GM19238 (cell line): ENCODE results near the gene CA4.
"Not testable (repeated sequence)": the region's sequence is repeated elsewhere in the genome, so short reads cannot be mapped to it uniquely, and the experiment has no call there.

Source experiments
- DNase-seq: peaks from one replicate; pipeline ENCODE4 v3.0.0; 2011; ENCODE audit warnings: low spot score; ENCODE audit not compliant: insufficient read length

The CA4 gene

DNA sequence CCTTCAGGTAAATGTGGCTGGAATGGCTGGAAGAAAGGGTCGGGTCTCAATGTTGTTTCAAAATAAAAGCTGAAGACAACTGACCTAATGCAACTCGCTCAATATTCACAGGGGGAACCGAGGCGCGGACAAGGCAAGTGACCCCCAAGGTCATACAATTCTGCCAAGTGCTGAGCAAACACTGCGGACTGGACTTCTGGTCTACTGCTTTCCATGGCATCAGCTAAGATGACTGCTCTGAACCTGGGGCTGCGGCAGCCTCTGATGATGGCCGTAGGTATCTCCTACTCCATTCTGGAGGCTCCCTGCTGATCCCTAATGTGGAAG, 21.9 kb downstream of the CA4 start:
- no peak for DNase-seq

DNA sequence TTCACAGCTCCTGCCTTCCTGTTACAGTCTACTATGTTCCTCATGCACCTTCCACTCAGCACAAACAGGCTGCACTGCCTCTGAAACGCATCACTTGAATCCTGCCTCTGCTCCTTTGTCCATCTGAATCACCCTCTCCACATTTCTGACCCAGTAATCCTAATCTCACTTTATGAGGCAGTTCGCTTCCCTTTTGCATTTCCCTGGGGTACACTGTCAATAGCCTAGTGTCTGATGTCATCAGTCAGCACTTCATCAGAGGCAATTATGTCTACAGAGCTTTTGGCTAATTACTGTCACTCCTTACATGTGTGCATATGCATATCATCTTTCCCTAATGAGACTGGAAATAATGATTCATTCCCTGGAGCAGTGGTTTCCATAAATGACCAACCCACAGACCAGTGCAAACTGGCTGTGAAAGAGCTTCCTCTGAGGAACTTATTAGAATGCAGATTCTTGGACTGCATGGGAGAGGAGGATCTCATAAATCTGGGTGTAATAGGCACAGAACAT, 23.6 kb downstream of the CA4 start:
- DNase-seq, result no peak

DNA sequence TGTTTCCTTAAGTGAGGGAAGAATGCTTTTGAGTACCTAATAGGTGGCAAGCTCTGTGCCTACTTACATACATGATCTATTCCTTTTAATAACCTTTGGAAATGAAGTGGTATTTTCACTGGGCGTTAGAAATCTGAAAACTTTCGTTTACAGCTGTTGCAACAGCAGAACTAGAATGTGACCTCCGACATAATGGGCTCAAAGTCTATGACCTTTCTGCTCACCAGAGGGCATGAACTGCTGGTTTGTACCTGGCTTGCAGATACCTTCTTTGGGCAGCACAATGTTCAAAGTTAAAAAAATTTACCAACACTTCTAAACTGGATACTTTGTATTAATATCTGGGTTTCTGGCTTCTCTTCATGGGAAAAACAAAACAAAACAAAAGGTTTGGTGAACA, 24.3 kb downstream of the CA4 start:
- DNase-seq, result no peak

DNA sequence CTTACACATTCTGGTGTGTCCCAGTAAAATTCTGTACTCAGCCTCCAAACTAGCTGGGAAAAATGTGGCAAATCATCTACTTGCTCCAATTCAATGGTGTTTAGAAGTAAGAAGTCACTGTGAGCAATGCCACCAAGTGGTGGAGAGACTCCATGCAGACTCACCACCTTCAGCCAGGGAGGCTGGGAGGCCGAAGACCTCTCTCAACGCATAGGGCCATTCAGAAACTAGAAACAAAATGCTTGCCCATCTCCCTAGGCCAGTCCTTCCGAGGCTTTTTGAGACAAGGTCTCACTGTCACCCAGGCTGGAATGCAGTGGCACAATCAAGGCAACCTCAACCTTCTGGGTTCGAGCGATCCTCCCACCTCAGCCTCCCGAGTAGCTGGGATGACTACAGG, 25.0 kb downstream of the CA4 start:
- not testable (repeated sequence) for DNase-seq

DNA sequence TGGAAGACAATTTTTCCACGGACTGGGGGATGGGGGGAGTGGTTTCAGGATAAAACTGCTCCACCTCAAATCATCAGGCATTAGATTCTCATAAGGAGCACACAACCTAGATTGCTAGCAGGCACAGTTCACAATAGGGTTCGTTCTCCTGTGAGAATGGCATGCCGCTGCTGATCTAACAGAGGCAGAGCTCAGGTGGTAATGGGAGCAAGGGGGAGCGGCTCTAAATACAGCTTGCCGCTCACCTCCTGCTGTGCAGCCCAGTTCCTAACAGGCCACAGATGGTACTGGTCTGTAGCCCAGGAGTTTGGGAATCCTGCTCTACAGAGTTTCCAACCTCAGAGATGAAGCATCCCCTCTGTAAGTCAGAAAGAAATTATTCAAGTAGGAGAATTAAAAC, 27.0 kb downstream of the CA4 start:
- DNase-seq, result not testable (repeated sequence)

DNA sequence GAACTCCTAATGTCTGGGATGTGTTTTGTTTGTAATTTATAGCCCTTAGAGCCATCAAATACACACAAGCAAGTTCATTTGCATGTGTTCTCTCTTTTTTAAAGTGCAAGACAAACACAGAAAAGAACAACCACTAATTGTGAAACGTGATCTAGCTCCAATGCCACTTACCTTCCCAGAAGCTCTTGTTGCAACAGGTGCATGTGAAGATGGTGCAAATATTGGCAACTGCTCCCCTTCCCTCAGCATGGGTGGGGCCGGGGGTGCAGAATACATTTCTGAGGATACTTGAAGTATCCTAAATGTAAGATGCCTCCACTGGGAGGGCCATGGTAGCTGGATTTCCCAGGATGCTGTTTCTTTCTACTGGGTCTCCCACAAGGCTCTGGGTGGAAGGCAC, 28.4 kb downstream of the CA4 start:
- not testable (repeated sequence) for DNase-seq

DNA sequence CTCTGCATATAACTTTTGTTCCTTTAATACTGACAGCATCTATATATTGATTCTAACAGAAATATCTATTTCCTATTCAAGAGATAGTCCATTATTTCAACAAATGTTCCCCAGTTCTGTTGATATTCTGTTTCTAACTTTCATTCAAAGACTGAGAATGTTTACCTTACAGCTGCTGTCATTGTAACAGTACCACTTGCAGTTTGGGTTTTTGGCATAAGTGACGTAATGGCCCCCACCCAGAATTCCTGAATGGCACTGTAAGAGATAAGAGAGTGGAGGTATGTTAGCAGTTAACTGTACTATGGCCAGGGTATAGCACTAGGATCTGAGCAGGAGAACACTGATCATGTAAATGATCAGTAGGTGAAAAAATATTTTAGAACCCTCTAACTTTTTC, 30.6 kb downstream of the CA4 start:
- not testable (repeated sequence) for DNase-seq

DNA sequence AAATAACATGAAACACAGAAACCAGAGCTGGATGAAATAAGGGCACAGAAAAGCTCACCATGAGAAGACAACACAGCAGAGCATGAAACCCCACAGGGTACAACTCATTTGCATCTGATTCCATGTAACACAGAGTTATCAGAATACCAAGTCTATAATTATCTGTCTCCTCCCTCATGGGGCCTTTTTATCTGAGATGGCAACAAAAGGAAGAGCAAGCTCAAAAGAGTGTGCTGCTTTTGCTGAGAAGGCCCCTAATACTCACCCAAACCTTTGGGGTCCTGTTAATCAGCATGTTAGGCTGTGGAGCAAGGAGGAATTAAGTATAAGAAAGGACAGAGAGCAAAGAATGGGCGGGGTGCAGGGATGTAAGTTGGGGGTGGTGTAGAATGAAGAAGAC, 36.6 kb downstream of the CA4 start:
- DNase-seq, result not testable (repeated sequence)

DNA sequence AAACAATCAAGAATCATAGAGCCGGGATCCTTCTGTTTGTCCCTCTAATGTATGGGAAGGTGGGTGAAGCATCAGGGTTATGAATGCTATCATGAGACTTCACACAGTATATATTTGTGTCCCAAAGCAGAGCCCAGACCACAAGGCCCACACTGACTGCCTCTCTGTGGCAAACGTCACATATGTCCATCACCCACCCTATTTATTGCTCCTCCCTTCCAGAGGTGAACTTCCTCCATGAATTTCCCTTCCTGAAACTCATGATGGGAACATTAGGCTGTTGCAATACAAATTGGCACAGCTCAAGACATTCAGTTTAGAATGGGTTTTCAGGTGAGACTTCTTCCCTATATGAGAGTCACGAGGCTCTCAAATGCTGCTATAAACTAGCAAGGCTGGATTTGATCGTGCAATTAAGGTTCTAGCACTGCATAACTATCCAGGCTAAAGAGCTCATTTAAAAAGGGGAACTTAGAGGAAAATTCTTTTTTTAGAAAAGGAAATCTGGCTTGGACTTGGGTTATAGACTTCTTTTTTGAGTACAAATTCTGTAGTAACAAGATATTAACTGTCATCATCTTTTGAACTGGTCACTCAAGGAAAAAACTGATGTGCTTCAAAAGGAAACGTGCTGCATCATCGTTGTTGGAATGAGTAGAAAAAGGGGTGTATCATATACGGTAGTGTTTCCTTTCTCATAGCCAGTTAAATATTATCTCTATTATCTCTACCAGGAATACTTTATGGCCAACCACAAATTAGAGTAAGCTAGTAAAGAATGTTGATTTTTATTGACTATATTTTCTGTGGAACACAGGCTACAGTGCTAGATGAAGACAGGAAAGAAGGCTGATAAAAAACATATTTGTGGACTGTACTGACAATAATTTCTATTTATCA, 37.3 kb downstream of the CA4 start:
- DNase-seq, result not testable (repeated sequence)

DNA sequence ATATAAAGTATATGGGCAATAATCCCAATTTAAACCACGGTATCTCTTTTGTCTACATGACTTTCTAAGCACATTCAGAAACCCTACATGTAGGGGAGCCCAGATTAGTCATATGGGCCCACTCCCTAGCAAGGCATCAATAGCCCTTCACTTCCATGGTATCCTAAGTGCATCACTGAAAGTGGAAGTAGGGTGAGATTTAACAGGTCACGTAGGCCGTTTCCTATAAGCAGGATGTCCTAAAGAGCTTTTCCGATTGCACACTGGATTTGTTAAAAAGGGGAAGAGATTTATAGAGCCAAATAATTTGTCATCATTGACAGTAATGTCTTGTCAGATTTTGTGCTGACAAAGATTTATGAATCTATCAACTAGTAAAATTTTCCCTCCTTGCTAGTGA, 39.0 kb downstream of the CA4 start:
- DNase-seq, result no peak

DNA sequence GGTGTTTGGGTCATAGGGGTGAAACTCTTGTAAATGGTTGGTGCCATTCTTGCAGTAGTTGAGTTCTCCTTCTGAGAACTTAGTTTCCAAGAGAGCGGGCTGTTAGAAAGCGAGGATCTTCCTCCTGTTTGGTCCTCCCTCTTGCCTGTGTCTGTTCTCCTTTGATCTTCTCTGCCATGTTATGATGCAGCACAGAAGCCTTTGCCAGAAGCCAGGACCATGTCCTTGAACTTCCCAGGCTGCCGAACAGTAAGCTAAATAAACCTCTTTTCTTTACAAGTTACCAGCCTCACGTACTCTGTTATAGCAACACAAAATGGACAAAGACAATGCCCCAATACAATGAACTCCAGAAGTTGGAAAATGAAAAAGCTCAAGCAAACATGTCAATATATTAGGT, 40.3 kb downstream of the CA4 start:
- DNase-seq, result not testable (repeated sequence)

DNA sequence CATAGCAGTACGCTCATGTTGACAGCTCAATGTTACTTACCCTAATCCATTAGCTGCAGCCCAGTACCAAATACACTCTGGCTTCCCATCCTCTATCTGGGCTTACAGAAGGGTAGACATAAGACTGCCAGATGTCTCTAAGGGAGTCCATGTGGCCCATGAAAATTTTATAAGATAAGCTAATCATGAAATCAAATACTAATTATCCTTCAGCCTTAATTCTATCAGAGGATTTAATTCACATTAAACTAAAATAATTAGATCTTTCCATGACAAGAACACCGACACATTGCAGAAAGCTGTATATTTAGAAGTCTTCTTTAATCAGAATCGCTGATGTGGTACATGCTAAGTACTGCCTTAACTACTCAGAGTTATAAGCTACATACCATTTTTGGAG, 43.3 kb downstream of the CA4 start:
- DNase-seq, result not testable (repeated sequence)

DNA sequence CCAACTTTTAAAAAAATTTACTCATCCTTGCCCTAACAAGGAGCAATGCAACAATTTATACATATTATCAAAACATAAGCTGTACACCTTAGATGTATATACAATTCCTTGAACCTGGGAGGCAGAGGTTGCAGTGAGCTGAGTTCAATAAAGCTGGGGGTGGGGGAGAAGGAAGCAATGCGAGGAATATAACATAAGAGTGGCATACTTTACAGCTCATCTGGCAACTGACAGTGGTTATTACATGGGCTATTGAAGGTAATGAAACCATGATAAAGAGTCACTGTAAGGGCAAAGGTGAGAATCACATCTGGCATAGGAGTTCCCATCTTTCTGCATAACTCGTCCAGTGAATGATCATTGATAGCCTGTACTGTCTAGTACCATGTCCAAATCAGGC, 43.7 kb downstream of the CA4 start:
- DNase-seq, result no peak

DNA sequence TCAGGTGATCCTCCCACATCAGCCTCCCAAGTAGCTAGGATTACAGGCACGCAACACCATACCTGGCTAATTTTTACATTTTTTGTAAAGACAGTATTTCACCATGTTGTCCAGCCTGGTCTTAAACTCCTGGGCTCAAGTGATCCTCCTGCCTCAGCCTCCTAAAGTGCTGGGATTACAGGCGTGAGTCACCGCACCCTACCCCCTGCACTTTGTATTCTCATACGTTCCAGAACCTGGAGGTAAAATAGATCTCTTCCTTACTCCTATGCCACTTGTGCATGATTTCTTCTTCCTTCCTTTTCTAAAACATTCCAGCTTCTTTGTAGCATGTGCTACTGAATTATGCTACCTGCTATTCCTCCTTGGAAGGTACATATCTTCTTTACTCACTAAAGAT, 44.4 kb downstream of the CA4 start:
- DNase-seq, result not testable (repeated sequence)

DNA sequence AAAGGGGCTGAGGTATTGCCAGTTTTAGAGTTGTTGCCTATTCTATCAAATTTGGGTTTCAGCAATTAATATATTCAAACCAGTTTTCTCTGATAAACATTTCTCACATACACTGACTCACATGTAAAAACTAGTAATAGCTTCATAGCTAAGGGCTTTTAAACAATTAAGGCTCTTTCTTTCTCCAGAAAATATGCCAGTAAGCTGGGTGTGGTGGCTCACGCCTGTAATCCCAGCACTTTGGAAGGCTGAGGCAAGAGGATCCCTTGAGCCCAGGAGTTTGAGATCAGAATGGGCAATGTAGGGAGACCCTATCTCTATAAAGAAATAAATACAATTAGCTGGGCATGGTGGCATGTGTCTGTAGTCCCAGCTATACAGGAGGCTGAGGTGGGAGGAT, 48.9 kb downstream of the CA4 start:
- DNase-seq, result not testable (repeated sequence)

DNA sequence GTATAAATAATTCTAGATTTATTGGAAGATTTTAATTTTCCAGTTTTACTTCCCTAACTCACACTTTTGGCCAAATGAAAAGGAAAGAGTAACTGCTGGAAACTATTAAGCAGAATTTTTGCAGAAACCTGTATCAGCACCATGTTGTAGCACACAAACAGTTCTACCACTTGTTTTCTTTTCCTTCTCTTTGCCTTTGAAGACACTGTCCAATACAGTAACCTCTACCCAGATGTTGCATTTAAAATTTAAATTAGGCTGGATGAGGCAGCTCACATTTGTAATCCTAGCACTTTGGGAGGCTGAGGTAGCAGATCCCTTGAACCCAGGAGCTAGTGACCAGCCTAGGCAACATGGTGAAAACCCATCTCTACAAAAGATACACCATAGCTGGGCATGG, 56.0 kb downstream of the CA4 start:
- DNase-seq, result not testable (repeated sequence)

DNA sequence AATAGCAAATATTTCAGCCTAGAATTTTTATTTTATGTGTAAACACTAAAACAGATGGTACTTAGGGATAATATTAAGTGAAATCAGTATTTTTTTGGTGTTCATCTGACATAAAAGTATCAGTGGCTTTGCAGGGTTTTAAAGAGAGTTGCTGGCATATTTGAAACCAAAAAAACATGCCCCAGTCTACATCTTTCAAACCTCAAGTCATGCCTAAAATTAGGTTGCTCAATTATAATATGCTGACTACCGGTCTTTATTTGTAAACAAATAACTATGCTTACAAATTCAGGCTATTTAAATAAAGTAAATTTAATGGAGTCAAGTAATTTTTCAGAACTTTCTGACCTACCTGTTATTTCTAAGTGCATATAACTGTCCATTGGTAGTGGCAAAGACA, 58.5 kb downstream of the CA4 start:
- not testable (repeated sequence) for DNase-seq
